HCT116 (cell line): Measurements from ENCODE around the gene STRIP1. TPM values are rescaled to one million over a fixed set of nuclear protein-coding genes. Genes with fewer than 3 reads are reported as not detected.

Experiments
- ATAC-seq: fragments of 200-7000 bp; cut with Tn5 transposase; 2 replicates; pipeline ENCODE4 v1.9.1; 2020; ENCODE audit warnings: mild to moderate bottlenecking, moderate library complexity
- BruUV-seq: library from RNA; stranded (reverse); fragments of 400-500 nt; replicated peaks from 2 replicates; lab custom pipeline; 2021; lab: Mats Ljungman, UMichigan
- CTCF ChIA-PET: fragments of 300-600 bp; sonication (Branson Sonifier 250); formaldehyde crosslinking; loops from one replicate; lab custom pipeline; 2021; ENCODE audit warnings: antibody characterized with exemption; lab: Charles Lee
- POLR2A ChIA-PET: fragments of 300-600, 350-600 bp; sonication (Branson Sonifier 250); formaldehyde crosslinking; loops from one replicate; lab custom pipeline; 2021; ENCODE audit warnings: antibody characterized with exemption; lab: Charles Lee
- RAD21 ChIA-PET, 2 experiments: fragments of 300-600 bp; sonication (Branson Sonifier 250); formaldehyde crosslinking; loops; one replicate each; lab custom pipeline; 2023; ENCODE audit warnings: low total read pairs in 2 of 2; ENCODE audit not compliant: uncharacterized antibody in 2 of 2, unreplicated experiment in 2 of 2, low non-redundant PET in 1 of 2; lab: Charles Lee
- DNase-seq: peaks from one replicate; pipeline ENCODE4 v3.0.0-alpha.2; 2010; ENCODE audit warnings: low read depth, low spot score
- H2AFZ ChIP-seq: fragments of 200-600 bp; shearing (Covaris generic), sonication (generic); 2 replicates; pipeline ENCODE4 v1.6.1; 2017; ENCODE audit warnings: low read depth, mixed run types, mixed read lengths, antibody characterized with exemption, low read length; ENCODE audit not compliant: poor library complexity, severe bottlenecking
- H3K27ac ChIP-seq: 2 replicates; pipeline ENCODE4 v1.5.1; 2012; ENCODE audit warnings: low read depth, low read length
- H3K27me3 ChIP-seq: fragments of 200-600 bp; sonication (generic); 2 replicates; pipeline ENCODE4 v1.6.1; 2016; ENCODE audit warnings: mixed run types, low read length, mixed read lengths; ENCODE audit not compliant: insufficient read depth
- H3K36me3 ChIP-seq, 2 experiments: fragments of 200-500 bp in 1 of 2; fragments of 200-600 bp in 1 of 2; sonication (Bioruptor generic) in 1 of 2; sonication (generic) in 1 of 2; 2 replicates each; pipeline versions ENCODE4 v1.5.1 to v1.6.1; 2014 to 2016; ENCODE audit warnings: low read length in 2 of 2, inconsistent platforms in 1 of 2, mixed read lengths in 1 of 2, mixed run types in 1 of 2; ENCODE audit not compliant: insufficient read depth in 2 of 2, control insufficient read depth in 1 of 2
- H3K4me1 ChIP-seq, 2 experiments: fragments of 200-600 bp in 1 of 2; sonication (generic) in 1 of 2; 2 replicates each; pipeline versions ENCODE4 v1.5.1 to v1.6.1; 2012 to 2017; ENCODE audit warnings: low read length in 2 of 2, inconsistent platforms in 1 of 2, mild to moderate bottlenecking in 1 of 2, mixed read lengths in 1 of 2, mixed run types in 1 of 2, moderate library complexity in 1 of 2; ENCODE audit not compliant: insufficient read depth in 2 of 2, control insufficient read depth in 1 of 2
- H3K4me2 ChIP-seq: fragments of 200-600 bp; sonication (generic); 2 replicates; pipeline ENCODE4 v1.6.1; 2017; ENCODE audit warnings: mixed run types, low read length, mixed read lengths
- H3K4me3 ChIP-seq, 2 experiments: fragments of 200-600 bp in 1 of 2; sonication (generic) in 1 of 2; replicated peaks in 1 of 2; 2 replicates each; pipeline ENCODE4 v1.5.1; 2011 to 2016; ENCODE audit warnings: low read length in 2 of 2, control low read depth in 1 of 2, low read depth in 1 of 2, mild to moderate bottlenecking in 1 of 2, mixed read lengths in 1 of 2, mixed run types in 1 of 2
- H3K79me2 ChIP-seq: fragments of 200-600 bp; sonication (generic); 2 replicates; pipeline ENCODE4 v1.6.1; 2017; ENCODE audit warnings: mild to moderate bottlenecking, mixed run types, low read length, moderate library complexity, mixed read lengths; ENCODE audit not compliant: insufficient read depth
- H3K9ac ChIP-seq: fragments of 200-600 bp; sonication (generic); 2 replicates; pipeline ENCODE4 v1.6.1; 2016; ENCODE audit warnings: low read length, mixed read lengths
- H3K9me2 ChIP-seq: fragments of 200-600 bp; sonication (generic), shearing (Covaris generic); 2 replicates; pipeline ENCODE4 v1.6.1; 2017; ENCODE audit warnings: mixed run types, mild to moderate bottlenecking, moderate library complexity; ENCODE audit not compliant: insufficient read depth
- H3K9me3 ChIP-seq, 2 experiments: fragments of 200-500 bp in 1 of 2; fragments of 200-600 bp in 1 of 2; sonication (Bioruptor generic) in 1 of 2; sonication (generic) in 1 of 2; 2 replicates each; pipeline ENCODE4 v1.6.1; 2014 to 2017; ENCODE audit warnings: low read length in 2 of 2, mixed read lengths in 2 of 2, inconsistent platforms in 1 of 2, low read depth in 1 of 2, mild to moderate bottlenecking in 1 of 2, mixed run types in 1 of 2, moderate library complexity in 1 of 2; ENCODE audit not compliant: control insufficient read depth in 1 of 2, insufficient read depth in 1 of 2
- H4K20me1 ChIP-seq: fragments of 200-600 bp; sonication (generic), shearing (Covaris generic); 2 replicates; pipeline ENCODE4 v1.6.1; 2017; ENCODE audit warnings: mixed run types, mild to moderate bottlenecking, moderate library complexity; ENCODE audit not compliant: insufficient read depth
- CBX3 ChIP-seq: IDR thresholded peaks from 2 replicates; pipeline ENCODE4 v1.6.1; 2012; ENCODE audit warnings: low read depth
- CEBPB ChIP-seq: IDR thresholded peaks from 2 replicates; pipeline ENCODE4 v1.6.1; 2012; ENCODE audit warnings: low read depth
- EGR1 ChIP-seq: IDR thresholded peaks from 2 replicates; pipeline ENCODE4 v1.6.1; 2012; ENCODE audit warnings: low read depth
- ELF1 ChIP-seq: IDR thresholded peaks from 2 replicates; pipeline ENCODE4 v1.6.1; 2012; ENCODE audit warnings: low read depth, borderline replicate concordance
- EZH2 ChIP-seq: fragments of 200-600 bp; sonication (generic); IDR thresholded peaks from 2 replicates; pipeline ENCODE4 v1.6.1; 2017; ENCODE audit warnings: antibody characterized with exemption, mixed run types
- FOSL1 ChIP-seq: IDR thresholded peaks from 2 replicates; pipeline ENCODE4 v1.6.1; 2012; ENCODE audit warnings: low read depth
- JUND ChIP-seq: IDR thresholded peaks from 2 replicates; pipeline ENCODE4 v1.6.1; 2012
- RAD21 ChIP-seq: IDR thresholded peaks from 2 replicates; pipeline ENCODE4 v1.6.1; 2012; ENCODE audit warnings: low read depth, mild to moderate bottlenecking
- SIN3A ChIP-seq: IDR thresholded peaks from 2 replicates; pipeline ENCODE4 v1.6.1; 2012; ENCODE audit warnings: low read depth
- SP1 ChIP-seq: IDR thresholded peaks from 2 replicates; pipeline ENCODE4 v1.6.1; 2012; ENCODE audit warnings: low read depth
- SRF ChIP-seq: IDR thresholded peaks from 2 replicates; pipeline ENCODE4 v1.6.1; 2012; ENCODE audit warnings: low read depth
- ZNF274 ChIP-seq: fragments of 200-500 bp; sonication (Bioruptor generic); IDR thresholded peaks from 2 replicates; pipeline ENCODE4 v1.6.1; 2014; ENCODE audit warnings: mild to moderate bottlenecking, low read depth, low read length, inconsistent platforms
- intact Hi-C: fragments of 100-400 bp; cut with micrococcal nuclease; formaldehyde crosslinking; loops from 2 replicates; pipeline ENCODE4 v1.10.0; 2022
- total RNA-seq: library from RNA; stranded (reverse); gene quantifications from one replicate; pipeline ENCODE4 v1.2.1, GENCODE V29; 2021; ENCODE audit not compliant: unreplicated experiment
- TF ChIP-seq, protein P1 (sequence below): IDR thresholded peaks from 2 replicates; pipeline ENCODE4 v1.6.1; 2012
- TF ChIP-seq, protein P2 (sequence below), 3 experiments: fragments of 200-600 bp in 1 of 3; sonication (generic) in 1 of 3; IDR thresholded peaks in 2 of 3; conservative IDR thresholded peaks in 1 of 3; 2 replicates each; pipeline ENCODE4 v1.5.1; 2012 to 2017; ENCODE audit warnings: low read depth in 2 of 3, low read length in 2 of 3, antibody characterized with exemption in 1 of 3, borderline replicate concordance in 1 of 3, control low read depth in 1 of 3, mild to moderate bottlenecking in 1 of 3, mixed read lengths in 1 of 3, mixed run types in 1 of 3, moderate library complexity in 1 of 3; ENCODE audit not compliant: insufficient read depth in 1 of 3
- TF ChIP-seq, protein P3 (sequence below): IDR thresholded peaks from 2 replicates; pipeline ENCODE4 v1.6.1; 2012; ENCODE audit warnings: low read depth
- TF ChIP-seq, protein P4 (sequence below): IDR thresholded peaks from 2 replicates; pipeline ENCODE4 v1.6.1; 2012

STRIP1 gene
- total RNA-seq, 1 experiment from 2014 or later = 33.5 TPM

DNA sequence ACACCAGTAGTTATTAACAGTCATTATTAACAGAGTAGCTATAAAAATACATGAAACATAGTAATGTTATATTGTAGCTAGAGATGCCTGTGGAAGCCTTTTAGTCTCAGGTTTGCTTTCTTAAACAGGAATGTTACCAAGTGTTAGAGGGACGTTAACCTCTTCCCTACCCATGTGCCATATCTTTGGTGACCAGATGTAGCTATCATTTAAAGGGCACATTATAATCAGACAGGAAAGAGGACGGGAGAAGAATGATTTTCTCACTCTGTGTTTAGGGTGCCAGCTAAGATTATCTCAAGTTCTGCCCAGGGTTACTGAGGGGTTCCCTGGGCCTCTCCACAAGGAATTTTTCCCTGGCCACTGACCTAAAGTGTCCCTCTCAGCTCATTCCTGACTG lies 57.0 kb downstream of the STRIP1 start:
- ChIA-PET CTCF (interaction anchor here (0.6 to 2.6 kb wide), 5 partner anchors 9 to 24 kb away, joined by 3 to 12 read pairs (median 4); no protein-coding TSS in a partner anchor), RAD21 (interaction anchor here in 1 of 2 experiments (0.6 kb wide), 1 partner anchor 77 kb away, joined by 4 read pairs; no protein-coding TSS in a partner anchor), POLR2A (no interaction called here)
- Histone ChIP-seq H3K36me3 (no peaks in the 10 kb centered on the region), H3K9me2 (no peaks in the 10 kb centered on the region), H3K4me2 (no peak overlapping the region), H3K9me3 (no peaks in the 10 kb centered on the region), H3K27ac (no peak overlapping the region), H2AFZ (no peak overlapping the region), H3K4me3 (no peak overlapping the region), H3K4me1 (no peaks in the 10 kb centered on the region), H4K20me1 (no peaks in the 10 kb centered on the region), H3K9ac (no peak overlapping the region), H3K27me3 (peaks cover 9% of the 10 kb centered on the region; the same call in 1 of the 2 replicates), H3K79me2 (no peaks in the 10 kb centered on the region)
- DNase-seq (no peak), ATAC-seq (no peak)
- TF ChIP-seq SIN3A = no peak
- TF ChIP-seq, protein P1, sequence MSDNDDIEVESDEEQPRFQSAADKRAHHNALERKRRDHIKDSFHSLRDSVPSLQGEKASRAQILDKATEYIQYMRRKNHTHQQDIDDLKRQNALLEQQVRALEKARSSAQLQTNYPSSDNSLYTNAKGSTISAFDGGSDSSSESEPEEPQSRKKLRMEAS = no peak
- TF ChIP-seq, protein P2, sequence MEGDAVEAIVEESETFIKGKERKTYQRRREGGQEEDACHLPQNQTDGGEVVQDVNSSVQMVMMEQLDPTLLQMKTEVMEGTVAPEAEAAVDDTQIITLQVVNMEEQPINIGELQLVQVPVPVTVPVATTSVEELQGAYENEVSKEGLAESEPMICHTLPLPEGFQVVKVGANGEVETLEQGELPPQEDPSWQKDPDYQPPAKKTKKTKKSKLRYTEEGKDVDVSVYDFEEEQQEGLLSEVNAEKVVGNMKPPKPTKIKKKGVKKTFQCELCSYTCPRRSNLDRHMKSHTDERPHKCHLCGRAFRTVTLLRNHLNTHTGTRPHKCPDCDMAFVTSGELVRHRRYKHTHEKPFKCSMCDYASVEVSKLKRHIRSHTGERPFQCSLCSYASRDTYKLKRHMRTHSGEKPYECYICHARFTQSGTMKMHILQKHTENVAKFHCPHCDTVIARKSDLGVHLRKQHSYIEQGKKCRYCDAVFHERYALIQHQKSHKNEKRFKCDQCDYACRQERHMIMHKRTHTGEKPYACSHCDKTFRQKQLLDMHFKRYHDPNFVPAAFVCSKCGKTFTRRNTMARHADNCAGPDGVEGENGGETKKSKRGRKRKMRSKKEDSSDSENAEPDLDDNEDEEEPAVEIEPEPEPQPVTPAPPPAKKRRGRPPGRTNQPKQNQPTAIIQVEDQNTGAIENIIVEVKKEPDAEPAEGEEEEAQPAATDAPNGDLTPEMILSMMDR (IDR thresholded peaks at IDR 0.05 in 2 of 3, conservative IDR thresholded peaks at IDR 0.05 in 1 of 3; ENCODE audit: borderline replicate concordance in 1 of 3, insufficient read depth in 1 of 3, low read depth in 2 of 3, low read length in 2 of 3) = no peak
- TF ChIP-seq CBX3 = no peak
- intact Hi-C loops = no loop called here
- no TSS peak for BruUV-seq

DNA sequence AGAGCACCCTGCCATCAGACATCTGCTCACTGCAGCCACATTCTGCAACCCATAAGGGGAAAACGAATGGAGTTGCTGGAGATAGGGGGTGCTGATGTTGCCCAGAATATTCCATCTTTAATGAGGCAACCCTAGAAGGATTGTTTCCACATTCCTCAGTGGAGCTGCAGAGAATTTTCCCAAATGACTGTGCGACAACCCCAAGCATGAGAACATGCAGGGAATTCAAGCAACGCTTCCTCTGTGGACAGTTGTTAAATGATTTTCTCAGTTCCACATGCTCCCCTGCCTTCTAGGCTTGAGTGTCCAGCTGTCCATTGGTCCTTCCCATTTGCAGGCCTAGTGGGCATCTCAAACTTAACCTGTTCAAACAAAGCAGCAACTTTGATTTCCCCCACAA lies 57.4 kb downstream of the STRIP1 start:
- Histone ChIP-seq H3K27me3 (peaks cover 9% of the 10 kb centered on the region; the same call in 1 of the 2 replicates), H3K9me3 (no peaks in the 10 kb centered on the region), H3K4me3 (no peak overlapping the region), H3K4me1 (no peaks in the 10 kb centered on the region), H4K20me1 (no peaks in the 10 kb centered on the region), H3K4me2 (no peak overlapping the region), H3K27ac (no peak overlapping the region), H3K79me2 (no peaks in the 10 kb centered on the region), H3K9me2 (no peaks in the 10 kb centered on the region), H2AFZ (no peak overlapping the region), H3K36me3 (no peaks in the 10 kb centered on the region), H3K9ac (no peak overlapping the region)
- CTCF ChIA-PET = interaction anchor here (1.0 to 2.6 kb wide), 3 partner anchors 9 to 14 kb away, joined by 3 to 12 read pairs (median 4); no protein-coding TSS in a partner anchor
- no peak for ATAC-seq
- no TSS peak for BruUV-seq
- RAD21 ChIA-PET = interaction anchor here in 1 of 2 experiments (0.6 kb wide), 1 partner anchor 78 kb away, joined by 4 read pairs; no protein-coding TSS in a partner anchor
- POLR2A ChIA-PET = no interaction called here
- intact Hi-C loops = no loop called here
- no peak for DNase-seq
- no peak for TF ChIP-seq JUND
- TF ChIP-seq, protein P3, sequence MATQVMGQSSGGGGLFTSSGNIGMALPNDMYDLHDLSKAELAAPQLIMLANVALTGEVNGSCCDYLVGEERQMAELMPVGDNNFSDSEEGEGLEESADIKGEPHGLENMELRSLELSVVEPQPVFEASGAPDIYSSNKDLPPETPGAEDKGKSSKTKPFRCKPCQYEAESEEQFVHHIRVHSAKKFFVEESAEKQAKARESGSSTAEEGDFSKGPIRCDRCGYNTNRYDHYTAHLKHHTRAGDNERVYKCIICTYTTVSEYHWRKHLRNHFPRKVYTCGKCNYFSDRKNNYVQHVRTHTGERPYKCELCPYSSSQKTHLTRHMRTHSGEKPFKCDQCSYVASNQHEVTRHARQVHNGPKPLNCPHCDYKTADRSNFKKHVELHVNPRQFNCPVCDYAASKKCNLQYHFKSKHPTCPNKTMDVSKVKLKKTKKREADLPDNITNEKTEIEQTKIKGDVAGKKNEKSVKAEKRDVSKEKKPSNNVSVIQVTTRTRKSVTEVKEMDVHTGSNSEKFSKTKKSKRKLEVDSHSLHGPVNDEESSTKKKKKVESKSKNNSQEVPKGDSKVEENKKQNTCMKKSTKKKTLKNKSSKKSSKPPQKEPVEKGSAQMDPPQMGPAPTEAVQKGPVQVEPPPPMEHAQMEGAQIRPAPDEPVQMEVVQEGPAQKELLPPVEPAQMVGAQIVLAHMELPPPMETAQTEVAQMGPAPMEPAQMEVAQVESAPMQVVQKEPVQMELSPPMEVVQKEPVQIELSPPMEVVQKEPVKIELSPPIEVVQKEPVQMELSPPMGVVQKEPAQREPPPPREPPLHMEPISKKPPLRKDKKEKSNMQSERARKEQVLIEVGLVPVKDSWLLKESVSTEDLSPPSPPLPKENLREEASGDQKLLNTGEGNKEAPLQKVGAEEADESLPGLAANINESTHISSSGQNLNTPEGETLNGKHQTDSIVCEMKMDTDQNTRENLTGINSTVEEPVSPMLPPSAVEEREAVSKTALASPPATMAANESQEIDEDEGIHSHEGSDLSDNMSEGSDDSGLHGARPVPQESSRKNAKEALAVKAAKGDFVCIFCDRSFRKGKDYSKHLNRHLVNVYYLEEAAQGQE = no peak
- no peak for TF ChIP-seq ELF1
- no peak for TF ChIP-seq EZH2
- TF ChIP-seq SRF = no peak
- no peak for TF ChIP-seq FOSL1
- TF ChIP-seq CEBPB = no peak
- no peak for TF ChIP-seq EGR1
- no peak for TF ChIP-seq RAD21
- no peak for TF ChIP-seq SP1
- TF ChIP-seq, protein P4, sequence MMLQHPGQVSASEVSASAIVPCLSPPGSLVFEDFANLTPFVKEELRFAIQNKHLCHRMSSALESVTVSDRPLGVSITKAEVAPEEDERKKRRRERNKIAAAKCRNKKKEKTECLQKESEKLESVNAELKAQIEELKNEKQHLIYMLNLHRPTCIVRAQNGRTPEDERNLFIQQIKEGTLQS = no peak
- no peak for TF ChIP-seq ZNF274
- TF ChIP-seq, protein P1 = no peak
